Measurements from ENCODE around the gene DRAP1. TPM values are rescaled to one million over a fixed set of nuclear protein-coding genes. Genes with fewer than 3 reads are reported as not detected.

Gene DRAP1
- total RNA-seq, 1 experiment from 2014 or later: 114 TPM

- Mint-ChIP-seq H3K9me3 (no peaks in the 10 kb centered on the region), H3K27me3 (ENCODE audit: low read depth) (peaks cover 26% of the 10 kb centered on the region), H3K4me3 (peak overlapping the region; percentile 75), H3K36me3 (peaks cover 4% of the 10 kb centered on the region), H3K27ac (peak overlapping the region; percentile 89), H3K4me1 (peaks cover 39% of the 10 kb centered on the region)
- DNase-seq (ENCODE audit: low spot score) (no peak), ATAC-seq (no peak)
- TF ChIP-seq NFE2L1 (CRISPR knock-in tag; IDR thresholded peaks at IDR 0.05) (no peak), ZSCAN18 (CRISPR knock-in tag; IDR thresholded peaks at IDR 0.05) (no peak), RELA (CRISPR knock-in tag; IDR thresholded peaks at IDR 0.05; ENCODE audit: borderline replicate concordance) (no peak), SP1 (CRISPR knock-in tag; conservative IDR thresholded peaks at IDR 0.05) (no peak), SOX15 (CRISPR knock-in tag; IDR thresholded peaks at IDR 0.05) (no peak), ZBTB21 (CRISPR knock-in tag; IDR thresholded peaks at IDR 0.05; ENCODE audit: borderline replicate concordance) (no peak), CDX4 (CRISPR knock-in tag; IDR thresholded peaks at IDR 0.05; ENCODE audit: borderline replicate concordance) (no peak), ZNF232 (CRISPR knock-in tag; IDR thresholded peaks at IDR 0.05) (no peak), JAZF1 (CRISPR knock-in tag; IDR thresholded peaks at IDR 0.05) (no peak), TCF7 (CRISPR knock-in tag; IDR thresholded peaks at IDR 0.05; ENCODE audit: low read depth) (no peak), FOXP1 (CRISPR knock-in tag; IDR thresholded peaks at IDR 0.05; ENCODE audit: borderline replicate concordance) (no peak), CREB1 (CRISPR knock-in tag; IDR thresholded peaks at IDR 0.05) (no peak), JUN (CRISPR knock-in tag; IDR thresholded peaks at IDR 0.05) (no peak)
- TF ChIP-seq, protein P1, sequence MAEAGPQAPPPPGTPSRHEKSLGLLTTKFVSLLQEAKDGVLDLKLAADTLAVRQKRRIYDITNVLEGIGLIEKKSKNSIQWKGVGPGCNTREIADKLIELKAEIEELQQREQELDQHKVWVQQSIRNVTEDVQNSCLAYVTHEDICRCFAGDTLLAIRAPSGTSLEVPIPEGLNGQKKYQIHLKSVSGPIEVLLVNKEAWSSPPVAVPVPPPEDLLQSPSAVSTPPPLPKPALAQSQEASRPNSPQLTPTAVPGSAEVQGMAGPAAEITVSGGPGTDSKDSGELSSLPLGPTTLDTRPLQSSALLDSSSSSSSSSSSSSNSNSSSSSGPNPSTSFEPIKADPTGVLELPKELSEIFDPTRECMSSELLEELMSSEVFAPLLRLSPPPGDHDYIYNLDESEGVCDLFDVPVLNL (CRISPR knock-in tag; IDR thresholded peaks at IDR 0.05; ENCODE audit: borderline replicate concordance, low read depth): no peak
- TF ChIP-seq, protein P2, sequence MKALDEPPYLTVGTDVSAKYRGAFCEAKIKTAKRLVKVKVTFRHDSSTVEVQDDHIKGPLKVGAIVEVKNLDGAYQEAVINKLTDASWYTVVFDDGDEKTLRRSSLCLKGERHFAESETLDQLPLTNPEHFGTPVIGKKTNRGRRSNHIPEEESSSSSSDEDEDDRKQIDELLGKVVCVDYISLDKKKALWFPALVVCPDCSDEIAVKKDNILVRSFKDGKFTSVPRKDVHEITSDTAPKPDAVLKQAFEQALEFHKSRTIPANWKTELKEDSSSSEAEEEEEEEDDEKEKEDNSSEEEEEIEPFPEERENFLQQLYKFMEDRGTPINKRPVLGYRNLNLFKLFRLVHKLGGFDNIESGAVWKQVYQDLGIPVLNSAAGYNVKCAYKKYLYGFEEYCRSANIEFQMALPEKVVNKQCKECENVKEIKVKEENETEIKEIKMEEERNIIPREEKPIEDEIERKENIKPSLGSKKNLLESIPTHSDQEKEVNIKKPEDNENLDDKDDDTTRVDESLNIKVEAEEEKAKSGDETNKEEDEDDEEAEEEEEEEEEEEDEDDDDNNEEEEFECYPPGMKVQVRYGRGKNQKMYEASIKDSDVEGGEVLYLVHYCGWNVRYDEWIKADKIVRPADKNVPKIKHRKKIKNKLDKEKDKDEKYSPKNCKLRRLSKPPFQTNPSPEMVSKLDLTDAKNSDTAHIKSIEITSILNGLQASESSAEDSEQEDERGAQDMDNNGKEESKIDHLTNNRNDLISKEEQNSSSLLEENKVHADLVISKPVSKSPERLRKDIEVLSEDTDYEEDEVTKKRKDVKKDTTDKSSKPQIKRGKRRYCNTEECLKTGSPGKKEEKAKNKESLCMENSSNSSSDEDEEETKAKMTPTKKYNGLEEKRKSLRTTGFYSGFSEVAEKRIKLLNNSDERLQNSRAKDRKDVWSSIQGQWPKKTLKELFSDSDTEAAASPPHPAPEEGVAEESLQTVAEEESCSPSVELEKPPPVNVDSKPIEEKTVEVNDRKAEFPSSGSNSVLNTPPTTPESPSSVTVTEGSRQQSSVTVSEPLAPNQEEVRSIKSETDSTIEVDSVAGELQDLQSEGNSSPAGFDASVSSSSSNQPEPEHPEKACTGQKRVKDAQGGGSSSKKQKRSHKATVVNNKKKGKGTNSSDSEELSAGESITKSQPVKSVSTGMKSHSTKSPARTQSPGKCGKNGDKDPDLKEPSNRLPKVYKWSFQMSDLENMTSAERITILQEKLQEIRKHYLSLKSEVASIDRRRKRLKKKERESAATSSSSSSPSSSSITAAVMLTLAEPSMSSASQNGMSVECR (CRISPR knock-in tag; IDR thresholded peaks at IDR 0.05; ENCODE audit: borderline replicate concordance): no peak
- TF ChIP-seq, protein P3, sequence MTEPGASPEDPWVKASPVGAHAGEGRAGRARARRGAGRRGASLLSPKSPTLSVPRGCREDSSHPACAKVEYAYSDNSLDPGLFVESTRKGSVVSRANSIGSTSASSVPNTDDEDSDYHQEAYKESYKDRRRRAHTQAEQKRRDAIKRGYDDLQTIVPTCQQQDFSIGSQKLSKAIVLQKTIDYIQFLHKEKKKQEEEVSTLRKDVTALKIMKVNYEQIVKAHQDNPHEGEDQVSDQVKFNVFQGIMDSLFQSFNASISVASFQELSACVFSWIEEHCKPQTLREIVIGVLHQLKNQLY (CRISPR knock-in tag; IDR thresholded peaks at IDR 0.05): no peak
- TF ChIP-seq, protein P4, sequence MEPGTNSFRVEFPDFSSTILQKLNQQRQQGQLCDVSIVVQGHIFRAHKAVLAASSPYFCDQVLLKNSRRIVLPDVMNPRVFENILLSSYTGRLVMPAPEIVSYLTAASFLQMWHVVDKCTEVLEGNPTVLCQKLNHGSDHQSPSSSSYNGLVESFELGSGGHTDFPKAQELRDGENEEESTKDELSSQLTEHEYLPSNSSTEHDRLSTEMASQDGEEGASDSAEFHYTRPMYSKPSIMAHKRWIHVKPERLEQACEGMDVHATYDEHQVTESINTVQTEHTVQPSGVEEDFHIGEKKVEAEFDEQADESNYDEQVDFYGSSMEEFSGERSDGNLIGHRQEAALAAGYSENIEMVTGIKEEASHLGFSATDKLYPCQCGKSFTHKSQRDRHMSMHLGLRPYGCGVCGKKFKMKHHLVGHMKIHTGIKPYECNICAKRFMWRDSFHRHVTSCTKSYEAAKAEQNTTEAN (CRISPR knock-in tag; IDR thresholded peaks at IDR 0.05): no peak
- TF ChIP-seq, protein P5, sequence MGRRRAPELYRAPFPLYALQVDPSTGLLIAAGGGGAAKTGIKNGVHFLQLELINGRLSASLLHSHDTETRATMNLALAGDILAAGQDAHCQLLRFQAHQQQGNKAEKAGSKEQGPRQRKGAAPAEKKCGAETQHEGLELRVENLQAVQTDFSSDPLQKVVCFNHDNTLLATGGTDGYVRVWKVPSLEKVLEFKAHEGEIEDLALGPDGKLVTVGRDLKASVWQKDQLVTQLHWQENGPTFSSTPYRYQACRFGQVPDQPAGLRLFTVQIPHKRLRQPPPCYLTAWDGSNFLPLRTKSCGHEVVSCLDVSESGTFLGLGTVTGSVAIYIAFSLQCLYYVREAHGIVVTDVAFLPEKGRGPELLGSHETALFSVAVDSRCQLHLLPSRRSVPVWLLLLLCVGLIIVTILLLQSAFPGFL (CRISPR knock-in tag; IDR thresholded peaks at IDR 0.05; ENCODE audit: borderline replicate concordance): no peak
- TF ChIP-seq, protein P6, sequence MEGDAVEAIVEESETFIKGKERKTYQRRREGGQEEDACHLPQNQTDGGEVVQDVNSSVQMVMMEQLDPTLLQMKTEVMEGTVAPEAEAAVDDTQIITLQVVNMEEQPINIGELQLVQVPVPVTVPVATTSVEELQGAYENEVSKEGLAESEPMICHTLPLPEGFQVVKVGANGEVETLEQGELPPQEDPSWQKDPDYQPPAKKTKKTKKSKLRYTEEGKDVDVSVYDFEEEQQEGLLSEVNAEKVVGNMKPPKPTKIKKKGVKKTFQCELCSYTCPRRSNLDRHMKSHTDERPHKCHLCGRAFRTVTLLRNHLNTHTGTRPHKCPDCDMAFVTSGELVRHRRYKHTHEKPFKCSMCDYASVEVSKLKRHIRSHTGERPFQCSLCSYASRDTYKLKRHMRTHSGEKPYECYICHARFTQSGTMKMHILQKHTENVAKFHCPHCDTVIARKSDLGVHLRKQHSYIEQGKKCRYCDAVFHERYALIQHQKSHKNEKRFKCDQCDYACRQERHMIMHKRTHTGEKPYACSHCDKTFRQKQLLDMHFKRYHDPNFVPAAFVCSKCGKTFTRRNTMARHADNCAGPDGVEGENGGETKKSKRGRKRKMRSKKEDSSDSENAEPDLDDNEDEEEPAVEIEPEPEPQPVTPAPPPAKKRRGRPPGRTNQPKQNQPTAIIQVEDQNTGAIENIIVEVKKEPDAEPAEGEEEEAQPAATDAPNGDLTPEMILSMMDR (IDR thresholded peaks at IDR 0.05): no peak
- TF ChIP-seq, protein P7, sequence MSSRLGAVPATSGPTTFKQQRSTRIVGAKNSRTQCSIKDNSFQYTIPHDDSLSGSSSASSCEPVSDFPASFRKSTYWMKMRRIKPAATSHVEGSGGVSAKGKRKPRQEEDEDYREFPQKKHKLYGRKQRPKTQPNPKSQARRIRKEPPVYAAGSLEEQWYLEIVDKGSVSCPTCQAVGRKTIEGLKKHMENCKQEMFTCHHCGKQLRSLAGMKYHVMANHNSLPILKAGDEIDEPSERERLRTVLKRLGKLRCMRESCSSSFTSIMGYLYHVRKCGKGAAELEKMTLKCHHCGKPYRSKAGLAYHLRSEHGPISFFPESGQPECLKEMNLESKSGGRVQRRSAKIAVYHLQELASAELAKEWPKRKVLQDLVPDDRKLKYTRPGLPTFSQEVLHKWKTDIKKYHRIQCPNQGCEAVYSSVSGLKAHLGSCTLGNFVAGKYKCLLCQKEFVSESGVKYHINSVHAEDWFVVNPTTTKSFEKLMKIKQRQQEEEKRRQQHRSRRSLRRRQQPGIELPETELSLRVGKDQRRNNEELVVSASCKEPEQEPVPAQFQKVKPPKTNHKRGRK (CRISPR knock-in tag; IDR thresholded peaks at IDR 0.05; ENCODE audit: borderline replicate concordance): no peak
- ChIA-PET CTCF (interaction anchor here (0.7 to 11.9 kb wide), 12 partner anchors 8 to 112 kb away, joined by 3 to 539 read pairs (median 22); partner anchors contain the start of genes AP5B1, CFL1, EFEMP2 and MUS81), POLR2A (interaction anchor here (1.5 to 7.2 kb wide), 3 partner anchors 25 to 33 kb away, joined by 3 to 90 read pairs (median 12); partner anchors contain the start of genes CFL1 and MUS81)
Observed at GRCh38 chr11:65892661-65893317, 26.4 kb upstream of the DRAP1 start.
